Measurements from ENCODE around the gene CEP131.

The CEP131 gene

DNA sequence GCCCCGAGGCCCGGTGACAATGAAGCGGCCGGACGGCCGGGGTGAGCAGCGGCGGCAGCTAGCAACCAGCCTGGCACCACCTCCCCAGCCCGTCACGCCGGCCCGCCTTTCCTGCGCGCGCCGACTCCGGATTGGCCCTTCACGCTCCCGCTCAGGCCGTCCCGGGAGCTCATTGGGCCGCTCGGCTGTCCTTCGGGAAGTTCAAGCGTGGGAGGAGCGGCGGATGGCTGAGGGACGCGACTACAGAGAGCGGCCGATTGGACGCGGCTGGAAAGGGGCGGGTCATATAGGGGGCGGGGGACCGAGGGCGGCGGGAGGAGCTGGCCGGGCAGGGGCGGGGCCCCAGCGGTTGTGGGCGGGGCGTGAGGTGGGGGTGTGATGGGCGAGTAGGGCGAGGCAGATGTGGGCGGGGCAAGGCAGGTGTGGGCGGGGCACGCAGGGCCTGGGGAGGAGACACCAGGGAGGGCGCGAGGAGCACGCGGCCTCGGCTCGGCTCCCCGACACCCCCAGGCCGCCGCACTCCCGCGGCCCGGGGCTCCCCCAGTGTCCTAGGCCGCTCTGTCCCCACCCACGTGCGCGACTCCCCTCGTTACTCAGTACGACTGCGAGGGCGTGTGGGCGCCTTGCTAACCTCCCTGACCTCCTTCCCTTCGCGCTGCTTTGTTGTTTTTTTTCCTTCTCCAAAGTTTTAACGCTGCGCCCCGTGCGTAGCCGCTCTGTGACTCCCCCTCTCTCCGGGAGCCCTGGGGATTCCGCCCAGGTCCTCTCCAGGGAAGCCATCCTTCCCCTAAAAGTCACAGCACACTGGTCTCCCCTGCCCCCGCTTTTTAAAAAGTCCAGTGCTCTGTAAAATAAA lies at the start of gene CEP131:
Gene CEP131 (minus strand): TSS at position 60 of the 856 bp plus-strand sequence. CDS start 2,909 bp downstream, outside the sequence.
- CTCF ChIA-PET: interaction anchor here (0.6 to 1.0 kb wide), 5 partner anchors 9 to 780 kb away, joined by 3 read pairs; no protein-coding TSS in a partner anchor
- H3K36me3 ChIP-seq (ENCODE audit: control insufficient read depth in 2 of 2, insufficient read depth in 1 of 2, low read length in 2 of 2): peaks cover 0 to 19% of the 10 kb centered on the region in 2 experiments; a peak in 2 of 3 replicates
- POLR2A ChIA-PET: interaction anchor here (0.6 to 1.3 kb wide), 35 partner anchors 10 to 769 kb away, joined by 3 to 55 read pairs (median 4); partner anchors contain the start of genes ARL16, BAHCC1, CCDC137 and HGS
- peaks cover 13% of the 10 kb centered on the region for H3K4me1 ChIP-seq (ENCODE audit: control insufficient read depth, insufficient read depth, low read length)
- H3K27ac ChIP-seq (ENCODE audit: extremely low read depth, low read depth, low read length): peak within 1 kb of the TSS; percentile 78; the same call in 1 of the 2 replicates
- peak within 1 kb of the TSS; percentile 86 for H3K4me3 ChIP-seq (ENCODE audit: low read depth, low read length)
- H3K9me3 ChIP-seq (ENCODE audit: control insufficient read depth, insufficient read depth, low read depth, low read length): no peaks in the 10 kb centered on the region
- TF ChIP-seq ZNF114 (tag by site-specific recombination; IDR thresholded peaks at IDR 0.05) (no peak), ZBTB8A (tag by site-specific recombination; IDR thresholded peaks at IDR 0.05) (peak; percentile 19; the same call in 1 of the 2 replicates), ZNF600 (tag by site-specific recombination; IDR thresholded peaks at IDR 0.05) (no peak), ZNF776 (tag by site-specific recombination; IDR thresholded peaks at IDR 0.05; ENCODE audit: borderline replicate concordance) (no peak), ZSCAN23 (tag by site-specific recombination; IDR thresholded peaks at IDR 0.05) (no peak), ZNF555 (tag by site-specific recombination; conservative IDR thresholded peaks at IDR 0.05) (no peak), ZNF433 (tag by site-specific recombination; IDR thresholded peaks at IDR 0.05; ENCODE audit: low read depth) (no peak), PRDM4 (tag by site-specific recombination; IDR thresholded peaks at IDR 0.05) (no peak), ZNF280D (tag by site-specific recombination; IDR thresholded peaks at IDR 0.05) (no peak), ZNF701 (tag by site-specific recombination; IDR thresholded peaks at IDR 0.05) (no peak), ZNF335 (tag by site-specific recombination; conservative IDR thresholded peaks at IDR 0.05) (peak; percentile 70), ZNF629 (tag by site-specific recombination; IDR thresholded peaks at IDR 0.05) (peak; percentile 48; the same call in 1 of the 2 replicates), ZNF202 (tag by site-specific recombination; IDR thresholded peaks at IDR 0.05; ENCODE audit: borderline replicate concordance) (no peak), EGR2 (tag by site-specific recombination; IDR thresholded peaks at IDR 0.05; ENCODE audit: low read depth) (peak; percentile 93), ZNF692 (tag by site-specific recombination; IDR thresholded peaks at IDR 0.05) (peak; percentile 44; the same call in 1 of the 2 replicates), ZNF529 (tag by site-specific recombination; IDR thresholded peaks at IDR 0.05; ENCODE audit: insufficient replicate concordance) (no peak), OSR2 (tag by site-specific recombination; IDR thresholded peaks at IDR 0.05) (no peak), ZNF513 (tag by site-specific recombination; IDR thresholded peaks at IDR 0.05) (no peak), ZNF558 (tag by site-specific recombination; IDR thresholded peaks at IDR 0.05) (no peak), GLIS2 (tag by site-specific recombination; IDR thresholded peaks at IDR 0.05) (peak; percentile 98)
- TF ChIP-seq, protein P1, sequence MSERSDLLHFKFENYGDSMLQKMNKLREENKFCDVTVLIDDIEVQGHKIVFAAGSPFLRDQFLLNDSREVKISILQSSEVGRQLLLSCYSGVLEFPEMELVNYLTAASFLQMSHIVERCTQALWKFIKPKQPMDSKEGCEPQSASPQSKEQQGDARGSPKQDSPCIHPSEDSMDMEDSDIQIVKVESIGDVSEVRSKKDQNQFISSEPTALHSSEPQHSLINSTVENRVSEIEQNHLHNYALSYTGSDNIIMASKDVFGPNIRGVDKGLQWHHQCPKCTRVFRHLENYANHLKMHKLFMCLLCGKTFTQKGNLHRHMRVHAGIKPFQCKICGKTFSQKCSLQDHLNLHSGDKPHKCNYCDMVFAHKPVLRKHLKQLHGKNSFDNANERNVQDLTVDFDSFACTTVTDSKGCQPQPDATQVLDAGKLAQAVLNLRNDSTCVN (tag by site-specific recombination; optimal IDR thresholded peaks at IDR 0.05): peak; percentile 70
- TF ChIP-seq, protein P2, sequence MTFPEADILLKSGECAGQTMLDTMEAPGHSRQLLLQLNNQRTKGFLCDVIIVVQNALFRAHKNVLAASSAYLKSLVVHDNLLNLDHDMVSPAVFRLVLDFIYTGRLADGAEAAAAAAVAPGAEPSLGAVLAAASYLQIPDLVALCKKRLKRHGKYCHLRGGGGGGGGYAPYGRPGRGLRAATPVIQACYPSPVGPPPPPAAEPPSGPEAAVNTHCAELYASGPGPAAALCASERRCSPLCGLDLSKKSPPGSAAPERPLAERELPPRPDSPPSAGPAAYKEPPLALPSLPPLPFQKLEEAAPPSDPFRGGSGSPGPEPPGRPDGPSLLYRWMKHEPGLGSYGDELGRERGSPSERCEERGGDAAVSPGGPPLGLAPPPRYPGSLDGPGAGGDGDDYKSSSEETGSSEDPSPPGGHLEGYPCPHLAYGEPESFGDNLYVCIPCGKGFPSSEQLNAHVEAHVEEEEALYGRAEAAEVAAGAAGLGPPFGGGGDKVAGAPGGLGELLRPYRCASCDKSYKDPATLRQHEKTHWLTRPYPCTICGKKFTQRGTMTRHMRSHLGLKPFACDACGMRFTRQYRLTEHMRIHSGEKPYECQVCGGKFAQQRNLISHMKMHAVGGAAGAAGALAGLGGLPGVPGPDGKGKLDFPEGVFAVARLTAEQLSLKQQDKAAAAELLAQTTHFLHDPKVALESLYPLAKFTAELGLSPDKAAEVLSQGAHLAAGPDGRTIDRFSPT (tag by site-specific recombination; IDR thresholded peaks at IDR 0.05): peak; percentile 91
- TF ChIP-seq, protein P3, sequence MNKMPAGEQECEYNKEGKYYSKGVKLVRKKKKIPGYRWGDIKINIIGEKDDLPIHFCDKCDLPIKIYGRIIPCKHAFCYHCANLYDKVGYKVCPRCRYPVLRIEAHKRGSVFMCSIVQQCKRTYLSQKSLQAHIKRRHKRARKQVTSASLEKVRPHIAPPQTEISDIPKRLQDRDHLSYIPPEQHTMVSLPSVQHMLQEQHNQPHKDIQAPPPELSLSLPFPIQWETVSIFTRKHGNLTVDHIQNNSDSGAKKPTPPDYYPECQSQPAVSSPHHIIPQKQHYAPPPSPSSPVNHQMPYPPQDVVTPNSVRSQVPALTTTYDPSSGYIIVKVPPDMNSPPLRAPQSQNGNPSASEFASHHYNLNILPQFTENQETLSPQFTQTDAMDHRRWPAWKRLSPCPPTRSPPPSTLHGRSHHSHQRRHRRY (tag by site-specific recombination; IDR thresholded peaks at IDR 0.05): peak; percentile 31; the same call in 1 of the 2 replicates
